ENCODE data around the gene TKTL2.
A peak's percentile ranks its signal among the peaks of the same experiment; 100 is the strongest.
"Not testable (repeated sequence)": the region's sequence is repeated elsewhere in the genome, so short reads cannot be mapped to it uniquely, and the experiment has no call there.

TKTL2 gene

GRCh38 chr4:163473576-163473975, at the start of gene TKTL2:
Gene TKTL2, minus strand, starts transcription at chr4:163473754. Its CDS starts 20 bp downstream, at chr4:163473734.
- DNase-seq, result no peak

DNA sequence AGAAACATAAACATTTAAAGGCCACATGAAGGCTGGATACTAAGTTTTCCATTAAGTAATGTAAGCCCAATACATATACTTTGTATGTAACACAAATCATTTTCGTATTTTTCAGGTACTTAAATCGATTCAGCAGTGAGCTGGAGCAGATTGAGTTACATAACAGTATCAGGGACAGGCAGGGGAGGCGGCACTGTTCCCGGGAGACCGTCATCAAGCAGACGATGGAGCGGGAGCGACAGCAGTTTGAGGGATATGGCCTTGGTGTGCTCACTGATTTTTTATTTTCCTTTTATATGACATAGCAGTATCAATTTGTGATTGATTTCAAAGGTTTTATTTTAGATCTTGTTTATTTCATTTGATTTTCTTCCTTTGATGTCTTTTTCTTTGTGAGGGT, 41.6 kb upstream of the TKTL2 start:
- DNase-seq, result no peak

- DNase-seq, result no peak
Measured at GRCh38 chr4:163505374-163505773, 31.8 kb upstream of the TKTL2 start.

- no peak for DNase-seq
Measured at GRCh38 chr4:163500586-163500985, 27.0 kb upstream of the TKTL2 start.

GRCh38 chr4:163495900-163496299, 22.3 kb upstream of the TKTL2 start:
- no peak for DNase-seq

DNA sequence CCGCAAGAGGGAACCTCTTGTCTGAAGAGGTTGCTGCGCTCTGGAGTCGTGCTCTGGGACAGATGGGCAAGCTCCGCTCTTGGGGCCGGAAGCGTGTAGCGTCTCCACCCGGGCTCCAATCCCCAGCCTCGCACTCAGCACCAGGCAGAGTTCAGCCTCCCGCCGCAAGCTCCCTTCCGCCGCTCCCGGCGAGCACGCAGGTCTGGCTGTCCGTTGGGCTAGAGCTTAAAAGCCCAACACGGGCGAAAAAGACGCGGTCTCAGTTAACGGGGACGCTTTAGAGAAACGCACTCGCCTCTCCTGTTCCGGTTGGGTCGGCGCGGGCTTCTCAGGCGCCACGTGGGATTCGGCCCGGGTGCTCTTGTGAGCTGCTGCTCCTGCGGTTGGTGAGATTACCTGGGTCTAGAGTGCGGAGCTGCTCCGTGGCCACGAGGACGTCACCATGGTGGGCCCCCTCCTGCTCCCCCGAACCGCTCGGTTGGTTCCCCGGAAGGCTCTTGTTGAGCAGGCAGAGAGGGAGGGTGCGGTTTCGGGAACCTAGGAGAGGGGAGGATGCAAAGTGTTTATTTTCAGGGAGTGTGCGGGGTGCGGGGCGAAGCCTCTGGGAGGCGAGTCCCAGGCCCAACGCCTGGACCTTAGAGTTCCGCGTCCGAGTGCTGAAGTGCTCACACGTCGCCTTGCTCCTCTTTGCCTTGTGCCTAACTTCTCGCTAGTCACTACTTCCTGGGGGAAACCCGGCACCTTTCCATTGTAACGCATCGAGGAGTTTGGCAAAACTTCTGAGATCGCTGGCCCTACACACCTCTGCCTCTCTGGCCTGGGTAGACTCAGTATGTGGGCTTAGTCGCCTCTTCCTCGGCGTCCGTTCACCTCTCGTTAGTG, 21.0 kb upstream of the TKTL2 start, which contains the start of gene TMA16:
Gene TMA16 (plus strand): TSS at position 331 of the 882 bp plus-strand sequence. CDS start 112 bp downstream, at position 443.
- DNase-seq, result peak; percentile 71

DNA sequence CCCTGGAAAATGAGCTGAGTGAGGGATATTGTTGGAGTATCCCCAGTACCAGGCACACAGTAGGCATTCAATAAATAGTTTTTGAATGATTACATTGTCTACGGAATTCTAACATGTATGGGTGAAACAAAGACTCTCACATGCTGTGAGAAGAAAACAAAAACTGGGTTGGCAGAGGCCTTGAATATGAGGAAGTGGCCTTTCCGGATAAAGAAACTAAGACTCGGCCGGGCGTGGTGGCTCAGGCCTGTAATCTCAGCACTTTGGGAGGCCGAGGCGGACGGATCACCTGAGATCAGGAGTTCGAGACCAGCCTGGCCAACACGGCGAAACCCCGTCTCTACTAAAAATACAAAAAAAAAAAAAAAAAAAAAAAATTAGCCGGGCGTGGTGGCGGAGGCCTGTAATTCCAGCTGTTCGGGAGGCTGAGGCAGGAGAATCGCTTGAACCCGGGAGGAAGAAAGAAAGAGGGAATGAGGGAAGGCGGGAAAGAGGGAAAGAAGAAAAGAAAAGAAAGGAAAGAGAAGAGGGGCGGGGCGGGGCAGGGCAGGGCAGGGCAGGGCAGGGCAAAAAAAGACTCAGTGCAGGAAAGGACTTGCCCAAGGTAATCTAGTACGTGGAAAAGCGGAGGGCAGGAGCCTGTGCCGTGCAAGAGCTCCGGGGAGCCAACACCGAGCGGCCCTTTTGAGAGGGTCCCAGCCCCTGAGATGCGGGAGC, 20.2 kb upstream of the TKTL2 start:
- no peak for DNase-seq

DNA sequence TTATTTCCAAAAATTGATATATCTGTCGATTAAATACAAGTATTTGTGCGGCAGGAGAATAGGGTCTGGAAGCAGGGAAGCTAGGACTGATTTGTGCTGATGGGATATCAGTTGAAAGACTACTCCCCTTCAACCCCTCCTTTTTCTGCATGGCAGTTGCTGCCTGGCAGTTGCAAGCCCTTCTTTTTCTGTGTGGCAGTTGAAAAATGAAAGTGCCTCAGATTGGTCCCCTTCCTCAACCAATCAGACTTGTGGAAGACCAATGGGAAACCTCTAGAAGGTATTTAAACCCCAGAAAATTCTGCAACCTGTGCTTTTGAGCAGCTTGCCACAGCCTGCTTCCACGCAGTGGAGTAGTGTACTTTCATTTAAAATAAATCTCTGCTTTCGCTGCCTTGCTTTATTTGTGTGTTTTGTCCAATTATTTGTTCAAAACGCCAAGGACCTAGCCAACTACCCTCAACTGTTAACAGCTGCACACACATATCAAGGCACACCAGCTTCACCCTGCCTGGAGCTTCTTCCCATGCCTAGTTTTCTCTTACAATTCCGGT, 19.5 kb upstream of the TKTL2 start:
- DNase-seq, result no peak

GRCh38 chr4:163489929-163490328, 16.4 kb upstream of the TKTL2 start:
- no peak for DNase-seq

DNA sequence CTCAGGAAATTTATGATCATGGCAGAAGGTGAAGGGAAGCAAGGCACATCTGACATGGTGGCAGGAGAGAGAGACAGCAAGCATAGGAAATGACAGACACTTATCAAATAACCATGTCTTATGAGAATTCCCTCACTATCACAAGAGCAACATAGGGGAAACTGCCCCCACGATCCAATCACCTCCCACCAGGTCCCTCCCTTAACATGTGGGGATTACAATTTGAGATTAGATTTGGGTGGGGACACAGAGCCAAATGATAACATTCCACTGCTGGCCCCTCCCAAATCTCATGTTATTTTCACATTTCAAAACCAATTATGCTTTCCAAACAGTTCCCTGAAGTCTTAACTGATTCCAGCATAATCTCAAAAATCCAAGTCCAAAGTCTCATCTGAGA, 12.8 kb upstream of the TKTL2 start:
- no peak for DNase-seq

DNA sequence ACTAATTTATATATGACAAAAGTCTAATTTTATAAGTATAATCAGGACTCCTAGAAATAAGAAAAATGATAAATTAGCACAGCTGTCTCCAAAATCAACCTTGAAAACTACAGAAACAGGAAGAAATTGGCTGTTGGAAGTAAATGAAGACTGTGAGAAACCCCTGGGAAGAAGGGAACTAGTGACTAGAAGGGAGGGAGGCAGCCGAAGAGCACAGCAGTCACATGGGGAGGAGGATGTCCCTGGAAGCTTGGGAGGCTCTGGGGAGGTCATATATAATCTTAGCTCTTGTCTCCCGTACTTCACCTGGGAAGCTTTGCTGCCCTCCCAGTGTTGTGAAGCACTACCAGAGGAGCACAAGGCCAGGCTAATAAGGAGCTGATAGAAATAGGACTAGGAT, 12.0 kb upstream of the TKTL2 start:
- DNase-seq, result no peak

- peak; percentile 67 for DNase-seq
Measured at GRCh38 chr4:163484906-163485305, 11.4 kb upstream of the TKTL2 start.

- no peak for DNase-seq
Measured at GRCh38 chr4:163482190-163482589, 8.6 kb upstream of the TKTL2 start.

DNA sequence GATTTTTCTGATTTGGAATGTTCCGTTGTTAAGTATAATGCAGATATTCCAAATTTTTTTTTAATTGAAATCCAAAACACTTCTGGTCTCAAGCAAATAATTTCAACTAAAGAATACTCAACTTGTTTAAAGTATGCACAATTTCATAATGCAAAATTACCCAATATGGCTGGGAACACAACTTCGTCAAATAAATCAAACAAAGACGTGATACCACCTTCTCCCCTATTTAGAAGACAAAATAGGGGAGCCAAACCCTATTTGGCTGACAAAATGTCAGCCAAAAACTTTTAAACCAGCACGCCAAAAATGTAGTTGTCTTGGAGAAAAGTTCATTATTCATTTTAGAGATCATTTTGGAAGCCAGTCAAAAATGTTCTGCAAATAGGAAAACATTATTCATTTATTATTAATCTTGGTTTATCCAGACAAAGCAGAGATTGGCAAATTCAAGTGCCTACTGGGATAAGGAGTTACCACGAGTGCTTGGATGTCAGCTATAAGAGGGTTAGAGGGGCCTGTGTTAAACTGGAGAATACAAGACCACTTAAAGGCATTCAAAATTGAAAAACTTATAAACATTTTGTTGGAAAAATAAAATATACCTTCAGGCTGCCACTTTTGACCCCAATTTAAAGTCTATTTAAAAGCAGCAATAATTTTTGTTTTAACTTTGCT, 3.3 kb upstream of the TKTL2 start:
- DNase-seq, result no peak

DNA sequence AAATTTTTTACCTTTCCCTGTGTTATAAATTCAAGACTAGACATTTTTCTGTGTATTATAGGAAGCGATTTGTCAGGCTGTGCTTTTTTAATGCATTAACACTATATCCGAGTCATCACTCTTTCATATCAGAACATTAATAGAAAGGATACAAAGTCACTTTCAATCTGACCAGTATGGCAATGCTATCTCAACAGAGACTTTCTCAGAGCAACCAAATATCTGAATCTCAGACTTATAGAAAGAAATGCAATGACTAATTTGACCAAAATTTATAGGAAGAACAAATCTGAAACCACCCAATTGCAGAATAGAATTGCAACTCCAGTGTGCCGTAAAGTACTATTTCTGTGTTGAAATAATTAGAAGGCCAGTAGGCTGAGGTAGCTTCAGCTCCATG, 473 bp upstream of the TKTL2 start:
- DNase-seq, result no peak

- DNase-seq, result no peak
Measured at GRCh38 chr4:163473130-163473529, 424 bp downstream of the TKTL2 start.

- no peak for DNase-seq
Measured at GRCh38 chr4:163470391-163470790, 3.2 kb downstream of the TKTL2 start.

DNA sequence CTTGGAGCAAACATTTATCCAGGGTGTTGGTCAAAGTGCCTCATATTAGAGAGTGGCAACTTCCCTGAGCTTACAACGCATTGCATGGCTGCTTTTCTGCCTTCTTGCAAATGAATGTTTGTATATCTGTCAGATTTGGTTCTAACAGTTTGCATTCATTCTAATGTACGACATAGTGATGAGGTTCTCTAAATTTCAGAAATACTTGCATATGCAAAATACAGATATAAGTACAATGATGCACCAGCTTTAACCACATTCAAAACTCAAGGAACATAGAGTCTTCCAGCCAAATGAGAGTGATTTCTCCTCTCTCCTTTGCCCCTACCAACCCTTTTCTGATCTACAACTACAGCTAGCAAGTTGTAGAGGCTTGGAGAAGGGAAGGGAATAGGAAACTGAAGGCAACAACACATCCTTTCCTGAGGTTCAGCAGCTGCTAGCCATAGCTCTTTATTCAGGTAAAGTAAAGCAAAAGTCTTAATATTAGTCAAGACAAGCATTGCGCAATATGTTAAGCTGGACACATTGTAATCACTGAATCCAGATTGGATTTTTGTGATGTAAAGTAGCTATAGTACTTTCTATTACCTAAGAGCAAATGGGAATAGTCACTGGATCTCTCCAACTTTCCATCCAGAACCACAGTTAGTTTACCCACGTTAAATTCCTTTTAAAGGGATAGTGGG, 6.3 kb downstream of the TKTL2 start:
- DNase-seq, result no peak

DNA sequence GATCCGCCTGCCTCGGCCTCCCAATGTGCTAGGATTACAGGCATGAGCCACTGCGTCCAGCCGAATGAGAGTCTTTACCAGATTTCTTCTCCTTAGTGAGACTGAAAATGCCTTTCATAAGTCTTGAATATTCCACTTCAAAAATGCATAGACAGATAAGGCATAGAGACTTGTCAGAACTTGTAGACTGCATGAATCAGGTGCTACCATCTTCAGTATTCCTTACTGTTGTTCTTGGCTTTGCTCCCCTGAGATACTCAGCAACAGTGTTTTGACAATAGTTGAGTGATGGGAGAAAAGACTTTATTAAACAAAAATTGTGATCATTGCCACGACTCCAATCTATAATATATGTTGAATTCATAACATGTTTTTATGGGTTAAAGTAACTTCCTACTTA, 11.0 kb downstream of the TKTL2 start:
- DNase-seq, result no peak

- no peak for DNase-seq
Measured at GRCh38 chr4:163448540-163449203, 24.9 kb downstream of the TKTL2 start.

GRCh38 chr4:163447481-163447880, 26.1 kb downstream of the TKTL2 start:
- DNase-seq, result no peak

DNA sequence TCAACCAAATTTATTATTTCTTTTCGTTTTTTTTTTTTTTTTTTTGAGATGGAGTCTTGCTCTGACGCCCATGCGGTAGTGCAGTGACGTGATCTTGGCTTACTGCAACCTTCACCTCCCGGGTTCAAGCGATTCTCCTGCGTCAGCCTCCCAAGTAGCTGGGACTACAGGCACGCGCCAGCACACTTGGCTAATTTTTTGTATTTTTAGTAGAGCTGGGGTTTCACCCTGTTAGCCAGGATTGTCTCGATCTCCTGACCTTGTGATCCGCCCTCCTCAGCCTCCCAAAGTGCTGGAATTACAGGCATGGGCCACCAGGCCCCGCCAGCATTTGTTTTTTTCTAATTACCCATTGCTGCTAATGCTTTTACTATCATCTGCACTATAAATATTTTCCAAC, 26.5 kb downstream of the TKTL2 start:
- DNase-seq, result not testable (repeated sequence)

All from CD4-positive, alpha-beta T cell treated with Interleukin-6 for 4 hours (primary cell).